ENCODE results near the gene IRX2.

DNA sequence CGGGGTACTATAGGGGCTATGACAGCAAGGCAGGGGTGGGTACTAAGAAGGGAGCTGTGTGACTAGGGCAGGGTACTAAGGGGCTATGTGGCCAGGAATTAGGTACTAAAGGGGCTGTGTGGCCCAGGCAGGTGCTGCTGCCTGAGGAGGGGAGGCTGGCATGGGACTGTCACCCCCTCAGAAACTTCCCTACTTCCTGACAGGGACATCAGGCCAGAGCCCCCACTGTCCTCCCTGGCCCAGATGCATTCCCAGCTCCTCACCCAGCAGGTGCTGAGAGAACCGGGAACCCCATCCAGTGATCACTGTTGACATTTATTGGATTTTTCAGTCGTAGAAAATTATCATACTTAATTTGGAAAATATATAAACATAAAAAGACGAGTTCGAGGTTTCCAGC is 26.6 kb downstream of the IRX2 start:
- TF ChIP-seq, protein P1, sequence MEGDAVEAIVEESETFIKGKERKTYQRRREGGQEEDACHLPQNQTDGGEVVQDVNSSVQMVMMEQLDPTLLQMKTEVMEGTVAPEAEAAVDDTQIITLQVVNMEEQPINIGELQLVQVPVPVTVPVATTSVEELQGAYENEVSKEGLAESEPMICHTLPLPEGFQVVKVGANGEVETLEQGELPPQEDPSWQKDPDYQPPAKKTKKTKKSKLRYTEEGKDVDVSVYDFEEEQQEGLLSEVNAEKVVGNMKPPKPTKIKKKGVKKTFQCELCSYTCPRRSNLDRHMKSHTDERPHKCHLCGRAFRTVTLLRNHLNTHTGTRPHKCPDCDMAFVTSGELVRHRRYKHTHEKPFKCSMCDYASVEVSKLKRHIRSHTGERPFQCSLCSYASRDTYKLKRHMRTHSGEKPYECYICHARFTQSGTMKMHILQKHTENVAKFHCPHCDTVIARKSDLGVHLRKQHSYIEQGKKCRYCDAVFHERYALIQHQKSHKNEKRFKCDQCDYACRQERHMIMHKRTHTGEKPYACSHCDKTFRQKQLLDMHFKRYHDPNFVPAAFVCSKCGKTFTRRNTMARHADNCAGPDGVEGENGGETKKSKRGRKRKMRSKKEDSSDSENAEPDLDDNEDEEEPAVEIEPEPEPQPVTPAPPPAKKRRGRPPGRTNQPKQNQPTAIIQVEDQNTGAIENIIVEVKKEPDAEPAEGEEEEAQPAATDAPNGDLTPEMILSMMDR (IDR thresholded peaks at IDR 0.05): no peak
- no peak for TF ChIP-seq POLR2A (IDR thresholded peaks at IDR 0.05)

Data from transverse colon (tissue), 3 donors.